BJ (cell line): ENCODE measurements around the gene PHF20. TPM values are rescaled to one million over a fixed set of nuclear protein-coding genes. Genes with fewer than 3 reads are reported as not detected.
"Not testable (repeated sequence)": the region's sequence is repeated elsewhere in the genome, so short reads cannot be mapped to it uniquely, and the experiment has no call there.

Experiments
- CTCF ChIA-PET: fragments of 350-600 bp; formaldehyde crosslinking; extraction: SDS; loops from one replicate; lab custom pipeline; 2021; ENCODE audit warnings: antibody characterized with exemption, inconsistent platforms; lab: Yijun Ruan, JAX
- POLR2A ChIA-PET: fragments of 300-600 bp; sonication (Branson Sonifier 250); formaldehyde crosslinking; extraction: SDS; loops from one replicate; lab custom pipeline; 2021; ENCODE audit warnings: antibody characterized with exemption; lab: Charles Lee
- DNase-seq: peaks from one replicate; pipeline ENCODE4 v3.0.0-alpha.2; 2011; ENCODE audit warnings: low read depth
- H3K27me3 ChIP-seq: 2 replicates; pipeline ENCODE4 v1.6.0; 2011; ENCODE audit warnings: low read length; ENCODE audit not compliant: control insufficient read depth, insufficient read depth
- H3K36me3 ChIP-seq: 2 replicates; pipeline ENCODE4 v1.5.1; 2011; ENCODE audit warnings: low read length; ENCODE audit not compliant: control insufficient read depth, insufficient read depth
- H3K4me3 ChIP-seq: 2 replicates; pipeline ENCODE4 v1.5.1; 2011; ENCODE audit warnings: low read depth, mild to moderate bottlenecking, control low read depth, low read length
- polyA plus RNA-seq: library from polyadenylated mRNA; depleted of rRNA; stranded (reverse); fragments of >200 nt; gene quantifications from 2 replicates; pipeline ENCODE4 v1.2.3, GENCODE V29; 2011
- TF ChIP-seq, protein P1 (sequence below): IDR thresholded peaks from 2 replicates; pipeline ENCODE4 v1.5.1; 2011; ENCODE audit warnings: low read depth, mild to moderate bottlenecking, control low read depth, inconsistent platforms, low read length, moderate library complexity; ENCODE audit not compliant: insufficient read depth

The PHF20 gene
- polyA plus RNA-seq, 1 experiment = 24.9 TPM

DNA sequence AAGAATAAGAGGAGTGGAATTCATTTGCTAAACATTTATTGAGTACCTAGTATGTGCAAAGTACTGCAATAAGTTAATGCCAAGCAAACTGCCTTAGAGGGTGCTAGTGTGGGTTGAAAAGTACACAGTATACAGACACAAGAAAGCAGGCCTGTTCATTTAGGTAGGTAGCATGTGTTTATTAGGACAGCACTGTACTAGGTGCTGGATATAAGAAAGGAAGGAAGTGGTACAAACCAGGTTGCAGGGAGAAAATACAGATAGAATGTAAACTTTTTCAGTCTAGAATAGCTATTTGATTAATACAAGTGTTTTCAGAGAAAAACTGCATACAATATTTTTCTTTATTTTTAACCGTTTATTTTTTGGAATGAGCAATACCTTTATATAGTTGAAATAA is 68.1 kb downstream of the PHF20 start:
- no peaks in the 10 kb centered on the region for H3K27me3 ChIP-seq
- POLR2A ChIA-PET = interaction anchor here (0.5 kb wide), 1 partner anchor 9 kb away, joined by 3 read pairs; no protein-coding TSS in a partner anchor
- no peak overlapping the region for H3K4me3 ChIP-seq
- TF ChIP-seq, protein P1, sequence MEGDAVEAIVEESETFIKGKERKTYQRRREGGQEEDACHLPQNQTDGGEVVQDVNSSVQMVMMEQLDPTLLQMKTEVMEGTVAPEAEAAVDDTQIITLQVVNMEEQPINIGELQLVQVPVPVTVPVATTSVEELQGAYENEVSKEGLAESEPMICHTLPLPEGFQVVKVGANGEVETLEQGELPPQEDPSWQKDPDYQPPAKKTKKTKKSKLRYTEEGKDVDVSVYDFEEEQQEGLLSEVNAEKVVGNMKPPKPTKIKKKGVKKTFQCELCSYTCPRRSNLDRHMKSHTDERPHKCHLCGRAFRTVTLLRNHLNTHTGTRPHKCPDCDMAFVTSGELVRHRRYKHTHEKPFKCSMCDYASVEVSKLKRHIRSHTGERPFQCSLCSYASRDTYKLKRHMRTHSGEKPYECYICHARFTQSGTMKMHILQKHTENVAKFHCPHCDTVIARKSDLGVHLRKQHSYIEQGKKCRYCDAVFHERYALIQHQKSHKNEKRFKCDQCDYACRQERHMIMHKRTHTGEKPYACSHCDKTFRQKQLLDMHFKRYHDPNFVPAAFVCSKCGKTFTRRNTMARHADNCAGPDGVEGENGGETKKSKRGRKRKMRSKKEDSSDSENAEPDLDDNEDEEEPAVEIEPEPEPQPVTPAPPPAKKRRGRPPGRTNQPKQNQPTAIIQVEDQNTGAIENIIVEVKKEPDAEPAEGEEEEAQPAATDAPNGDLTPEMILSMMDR = no peak
- DNase-seq = no peak
- no peaks in the 10 kb centered on the region; the same call in 1 of the 2 replicates for H3K36me3 ChIP-seq
- CTCF ChIA-PET = no interaction called here

DNA sequence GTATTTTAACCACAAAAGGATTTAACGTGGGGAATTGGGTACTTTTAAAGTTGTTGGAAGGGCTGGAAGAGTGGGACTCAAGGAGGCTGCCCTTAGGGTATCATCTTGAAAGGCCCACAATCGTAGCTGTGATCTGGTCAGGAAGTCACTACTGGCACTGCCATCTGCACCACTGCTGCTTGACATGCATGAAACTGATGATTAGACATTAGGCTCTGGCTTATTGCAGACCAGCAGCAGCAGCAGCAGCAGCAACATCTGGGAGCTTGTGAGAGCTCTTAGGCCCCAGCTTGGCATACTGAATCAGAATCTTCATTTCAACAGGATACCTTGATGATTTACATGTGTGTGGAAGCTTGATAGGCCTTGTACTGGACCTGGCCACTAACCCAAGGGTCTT is 68.6 kb downstream of the PHF20 start:
- ChIA-PET POLR2A (interaction anchor here (0.5 kb wide), 1 partner anchor 8 kb away, joined by 3 read pairs; no protein-coding TSS in a partner anchor), CTCF (interaction anchor here (1.2 kb wide), 1 partner anchor 14 kb away, joined by 3 read pairs; no protein-coding TSS in a partner anchor)
- H3K27me3 ChIP-seq = no peaks in the 10 kb centered on the region
- H3K4me3 ChIP-seq = no peak overlapping the region
- TF ChIP-seq, protein P1 = no peak
- no peaks in the 10 kb centered on the region; the same call in 1 of the 2 replicates for H3K36me3 ChIP-seq
- no peak for DNase-seq

DNA sequence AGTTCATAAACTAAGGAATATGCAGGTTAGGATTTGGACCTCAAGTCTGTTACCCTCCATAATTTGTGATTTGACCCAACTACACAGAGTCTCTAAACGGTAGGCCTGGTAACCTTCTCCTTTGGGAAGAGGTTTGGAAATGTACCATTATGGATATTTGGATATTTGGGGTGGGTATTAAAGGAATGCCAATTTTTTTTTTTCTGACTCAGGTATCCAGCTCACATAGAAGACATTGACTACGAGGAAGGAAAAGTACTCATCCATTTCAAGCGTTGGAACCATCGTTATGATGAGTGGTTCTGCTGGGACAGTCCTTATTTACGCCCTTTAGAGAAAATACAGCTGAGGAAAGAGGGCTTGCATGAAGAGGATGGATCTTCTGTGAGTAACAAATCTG is 70.5 kb downstream of the PHF20 start:
- TF ChIP-seq, protein P1 = no peak
- Histone ChIP-seq H3K4me3 (no peak overlapping the region), H3K36me3 (peaks cover 2% of the 10 kb centered on the region; the same call in 1 of the 2 replicates), H3K27me3 (no peaks in the 10 kb centered on the region)
- no peak for DNase-seq
- CTCF ChIA-PET = no interaction called here
- POLR2A ChIA-PET = no interaction called here

DNA sequence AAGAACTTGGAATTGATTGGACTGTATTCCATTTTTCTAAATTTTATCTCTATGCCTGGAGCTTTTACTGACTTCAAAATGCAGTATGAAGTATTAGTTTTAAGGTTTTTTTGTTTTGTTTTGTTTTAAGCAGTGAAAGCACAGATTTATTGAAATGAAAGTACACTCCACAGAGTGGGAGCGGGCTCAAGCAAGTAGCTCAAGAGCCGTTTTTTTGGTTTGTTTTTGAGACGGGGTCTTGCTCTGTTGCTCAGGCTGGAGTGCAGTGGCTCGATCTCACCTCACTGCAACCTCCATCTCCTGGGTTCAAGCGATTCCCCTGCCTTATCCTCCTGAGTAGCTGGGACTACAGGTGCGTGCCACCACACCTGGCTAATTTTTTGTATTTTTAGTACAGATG is 72.1 kb downstream of the PHF20 start:
- CTCF ChIA-PET = interaction anchor here (1.5 kb wide), 2 partner anchors 10 to 12 kb away, joined by 3 to 5 read pairs; no protein-coding TSS in a partner anchor
- H3K4me3 ChIP-seq, H3K27me3 ChIP-seq, H3K36me3 ChIP-seq, DNase-seq, POLR2A ChIA-PET: not testable (repeated sequence)

DNA sequence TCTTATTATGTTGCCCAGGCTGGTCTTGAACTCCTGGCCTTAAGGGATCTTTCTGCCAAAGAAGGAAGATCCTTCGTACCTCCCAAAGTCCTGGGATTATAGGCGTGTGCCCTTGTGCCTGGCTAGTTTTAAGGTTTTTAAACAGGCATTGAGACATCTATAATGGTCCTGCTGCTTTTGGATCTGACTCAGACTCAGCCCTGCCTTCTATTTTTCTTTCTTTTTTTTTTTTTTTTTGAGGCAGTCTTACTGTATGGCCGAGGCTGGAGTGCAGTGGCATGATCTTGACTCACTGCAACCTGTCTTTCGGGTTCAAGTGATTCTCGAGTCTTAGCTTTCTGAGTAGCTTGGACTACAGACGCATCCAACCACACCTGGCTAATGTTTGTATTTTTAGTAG is 73.7 kb downstream of the PHF20 start:
- Histone ChIP-seq H3K36me3 (peaks cover 2% of the 10 kb centered on the region; the same call in 1 of the 2 replicates), H3K4me3 (no peak overlapping the region), H3K27me3 (no peaks in the 10 kb centered on the region)
- TF ChIP-seq, protein P1 = no peak
- POLR2A ChIA-PET = no interaction called here
- CTCF ChIA-PET = no interaction called here
- no peak for DNase-seq

DNA sequence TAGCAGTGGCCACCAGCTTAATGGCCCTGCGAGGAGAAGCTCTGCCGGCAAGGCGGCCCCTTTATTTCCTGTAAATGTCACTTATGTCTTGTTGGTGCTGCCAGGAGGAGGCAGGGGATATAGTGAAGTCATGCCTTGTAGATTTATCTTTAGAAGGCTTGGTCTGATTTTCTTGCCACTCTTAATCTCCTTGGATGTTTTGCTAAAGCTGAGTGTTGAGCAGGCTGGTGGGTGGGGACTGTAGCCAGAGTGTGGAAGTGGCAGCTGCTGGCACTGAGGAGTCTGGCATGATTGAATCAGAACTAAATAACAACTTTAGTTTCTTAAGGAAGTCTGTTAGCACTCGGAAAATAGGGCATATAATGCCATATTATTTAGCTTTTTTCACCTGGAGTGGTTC is 77.9 kb downstream of the PHF20 start:
- CTCF ChIA-PET = interaction anchor here (1.1 to 2.0 kb wide), 4 partner anchors 9 to 93 kb away, joined by 3 to 6 read pairs (median 4); no protein-coding TSS in a partner anchor
- no peaks in the 10 kb centered on the region for H3K27me3 ChIP-seq
- DNase-seq = no peak
- H3K4me3 ChIP-seq = no peak overlapping the region
- POLR2A ChIA-PET = interaction anchor here (0.8 kb wide), 1 partner anchor 11 kb away, joined by 7 read pairs; no protein-coding TSS in a partner anchor
- TF ChIP-seq, protein P1 = no peak
- peaks cover 4% of the 10 kb centered on the region; the same call in 1 of the 2 replicates for H3K36me3 ChIP-seq

DNA sequence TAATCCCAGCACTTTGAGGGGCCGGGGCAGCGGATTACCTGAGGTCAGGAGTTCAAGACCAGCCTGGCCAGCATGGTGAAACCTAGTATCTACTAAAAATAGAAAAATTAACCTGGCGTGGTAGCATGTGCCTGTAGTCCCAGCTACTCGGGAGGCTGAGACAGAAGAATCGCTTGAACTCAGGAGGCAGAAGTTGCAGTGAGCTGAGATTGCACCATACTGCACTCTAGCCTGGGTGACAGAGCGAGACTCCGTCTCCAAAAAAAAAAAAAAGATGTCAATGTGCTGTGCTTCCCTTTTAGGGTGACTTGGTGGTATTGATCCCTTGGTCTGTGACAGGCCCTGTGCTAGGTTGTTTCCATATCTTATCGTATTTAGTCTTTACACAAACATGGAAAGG is 79.8 kb downstream of the PHF20 start:
- H3K27me3 ChIP-seq, H3K36me3 ChIP-seq, H3K4me3 ChIP-seq, POLR2A ChIA-PET, DNase-seq: not testable (repeated sequence)
- CTCF ChIA-PET = interaction anchor here (0.6 kb wide), 2 partner anchors 17 to 19 kb away, joined by 3 to 4 read pairs; no protein-coding TSS in a partner anchor
